ENCODE measurements around the gene PLA2G4E. TPM values are rescaled to one million over a fixed set of nuclear protein-coding genes. Genes with fewer than 3 reads are reported as not detected.

PLA2G4E gene
- total RNA-seq, result not detected

GRCh38 chr15:42020713-42021273 is at the start of gene PLA2G4E:
PLA2G4E (minus strand) TSS chr15:42021042; CDS start chr15:42021030, 12 bp downstream.

GRCh38 chr15:41972253-41973242 is 48.3 kb downstream of the PLA2G4E start, which contains the start of gene EHD4:
EHD4 (minus strand) TSS chr15:41972557; CDS start chr15:41972494, 63 bp downstream.

Other genes with a start within 250 kb of the PLA2G4E start
- 36.9 TPM for gene MAPKBP1, start 246.6 kb downstream of the PLA2G4E start, total RNA-seq
- not detected for gene JMJD7, start 192.9 kb downstream of the PLA2G4E start, total RNA-seq
- 5.1 TPM for gene PLA2G4B, start 182.2 kb downstream of the PLA2G4E start, total RNA-seq
- gene SPTBN5, start 127.0 kb downstream of the PLA2G4E start, total RNA-seq, result 0.92 TPM
- gene EHD4, start 48.5 kb downstream of the PLA2G4E start, total RNA-seq, result 6.2 TPM
- under 0.01 TPM for gene PLA2G4D, start 73.5 kb upstream of the PLA2G4E start, total RNA-seq
- gene PLA2G4F, start 135.6 kb upstream of the PLA2G4E start, total RNA-seq, result not detected
- 56.5 TPM for gene VPS39, start 187.3 kb upstream of the PLA2G4E start, total RNA-seq